HCT116 (cell line): ENCODE data around the gene LLCFC1. TPM values are rescaled to one million over a fixed set of nuclear protein-coding genes. Genes with fewer than 3 reads are reported as not detected.

ENCODE experiments used
- ATAC-seq: fragments of 200-7000 bp; cut with Tn5 transposase; 2 replicates; pipeline ENCODE4 v1.9.1; 2020; ENCODE audit warnings: mild to moderate bottlenecking, moderate library complexity
- BruUV-seq: library from RNA; stranded (reverse); fragments of 400-500 nt; replicated peaks from 2 replicates; lab custom pipeline; 2021; lab: Mats Ljungman, UMichigan
- CTCF ChIA-PET: fragments of 300-600 bp; sonication (Branson Sonifier 250); formaldehyde crosslinking; loops from one replicate; lab custom pipeline; 2021; ENCODE audit warnings: antibody characterized with exemption; lab: Charles Lee
- POLR2A ChIA-PET: fragments of 300-600, 350-600 bp; sonication (Branson Sonifier 250); formaldehyde crosslinking; loops from one replicate; lab custom pipeline; 2021; ENCODE audit warnings: antibody characterized with exemption; lab: Charles Lee
- RAD21 ChIA-PET, 2 experiments: fragments of 300-600 bp; sonication (Branson Sonifier 250); formaldehyde crosslinking; loops; one replicate each; lab custom pipeline; 2023; ENCODE audit warnings: low total read pairs in 2 of 2; ENCODE audit not compliant: uncharacterized antibody in 2 of 2, unreplicated experiment in 2 of 2, low non-redundant PET in 1 of 2; lab: Charles Lee
- DNase-seq: peaks from one replicate; pipeline ENCODE4 v3.0.0-alpha.2; 2010; ENCODE audit warnings: low read depth, low spot score
- H2AFZ ChIP-seq: fragments of 200-600 bp; shearing (Covaris generic), sonication (generic); 2 replicates; pipeline ENCODE4 v1.6.1; 2017; ENCODE audit warnings: low read depth, mixed run types, mixed read lengths, antibody characterized with exemption, low read length; ENCODE audit not compliant: poor library complexity, severe bottlenecking
- H3K27ac ChIP-seq: 2 replicates; pipeline ENCODE4 v1.5.1; 2012; ENCODE audit warnings: low read depth, low read length
- H3K27me3 ChIP-seq: fragments of 200-600 bp; sonication (generic); 2 replicates; pipeline ENCODE4 v1.6.1; 2016; ENCODE audit warnings: mixed run types, low read length, mixed read lengths; ENCODE audit not compliant: insufficient read depth
- H3K36me3 ChIP-seq, 2 experiments: fragments of 200-500 bp in 1 of 2; fragments of 200-600 bp in 1 of 2; sonication (Bioruptor generic) in 1 of 2; sonication (generic) in 1 of 2; 2 replicates each; pipeline versions ENCODE4 v1.5.1 to v1.6.1; 2014 to 2016; ENCODE audit warnings: low read length in 2 of 2, inconsistent platforms in 1 of 2, mixed read lengths in 1 of 2, mixed run types in 1 of 2; ENCODE audit not compliant: insufficient read depth in 2 of 2, control insufficient read depth in 1 of 2
- H3K4me1 ChIP-seq, 2 experiments: fragments of 200-600 bp in 1 of 2; sonication (generic) in 1 of 2; 2 replicates each; pipeline versions ENCODE4 v1.5.1 to v1.6.1; 2012 to 2017; ENCODE audit warnings: low read length in 2 of 2, inconsistent platforms in 1 of 2, mild to moderate bottlenecking in 1 of 2, mixed read lengths in 1 of 2, mixed run types in 1 of 2, moderate library complexity in 1 of 2; ENCODE audit not compliant: insufficient read depth in 2 of 2, control insufficient read depth in 1 of 2
- H3K4me2 ChIP-seq: fragments of 200-600 bp; sonication (generic); 2 replicates; pipeline ENCODE4 v1.6.1; 2017; ENCODE audit warnings: mixed run types, low read length, mixed read lengths
- H3K4me3 ChIP-seq, 2 experiments: fragments of 200-600 bp in 1 of 2; sonication (generic) in 1 of 2; replicated peaks in 1 of 2; 2 replicates each; pipeline ENCODE4 v1.5.1; 2011 to 2016; ENCODE audit warnings: low read length in 2 of 2, control low read depth in 1 of 2, low read depth in 1 of 2, mild to moderate bottlenecking in 1 of 2, mixed read lengths in 1 of 2, mixed run types in 1 of 2
- H3K79me2 ChIP-seq: fragments of 200-600 bp; sonication (generic); 2 replicates; pipeline ENCODE4 v1.6.1; 2017; ENCODE audit warnings: mild to moderate bottlenecking, mixed run types, low read length, moderate library complexity, mixed read lengths; ENCODE audit not compliant: insufficient read depth
- H3K9ac ChIP-seq: fragments of 200-600 bp; sonication (generic); 2 replicates; pipeline ENCODE4 v1.6.1; 2016; ENCODE audit warnings: low read length, mixed read lengths
- H3K9me2 ChIP-seq: fragments of 200-600 bp; sonication (generic), shearing (Covaris generic); 2 replicates; pipeline ENCODE4 v1.6.1; 2017; ENCODE audit warnings: mixed run types, mild to moderate bottlenecking, moderate library complexity; ENCODE audit not compliant: insufficient read depth
- H3K9me3 ChIP-seq, 2 experiments: fragments of 200-500 bp in 1 of 2; fragments of 200-600 bp in 1 of 2; sonication (Bioruptor generic) in 1 of 2; sonication (generic) in 1 of 2; 2 replicates each; pipeline ENCODE4 v1.6.1; 2014 to 2017; ENCODE audit warnings: low read length in 2 of 2, mixed read lengths in 2 of 2, inconsistent platforms in 1 of 2, low read depth in 1 of 2, mild to moderate bottlenecking in 1 of 2, mixed run types in 1 of 2, moderate library complexity in 1 of 2; ENCODE audit not compliant: control insufficient read depth in 1 of 2, insufficient read depth in 1 of 2
- H4K20me1 ChIP-seq: fragments of 200-600 bp; sonication (generic), shearing (Covaris generic); 2 replicates; pipeline ENCODE4 v1.6.1; 2017; ENCODE audit warnings: mixed run types, mild to moderate bottlenecking, moderate library complexity; ENCODE audit not compliant: insufficient read depth
- CBX3 ChIP-seq: IDR thresholded peaks from 2 replicates; pipeline ENCODE4 v1.6.1; 2012; ENCODE audit warnings: low read depth
- CEBPB ChIP-seq: IDR thresholded peaks from 2 replicates; pipeline ENCODE4 v1.6.1; 2012; ENCODE audit warnings: low read depth
- EGR1 ChIP-seq: IDR thresholded peaks from 2 replicates; pipeline ENCODE4 v1.6.1; 2012; ENCODE audit warnings: low read depth
- ELF1 ChIP-seq: IDR thresholded peaks from 2 replicates; pipeline ENCODE4 v1.6.1; 2012; ENCODE audit warnings: low read depth, borderline replicate concordance
- EZH2phosphoT487 ChIP-seq: fragments of 200-600 bp; IDR thresholded peaks from 2 replicates; pipeline ENCODE4 v1.6.1; 2018; ENCODE audit warnings: antibody characterized with exemption, borderline replicate concordance
- POLR2A ChIP-seq: IDR thresholded peaks from 2 replicates; pipeline ENCODE4 v1.7.0; 2011; ENCODE audit warnings: borderline replicate concordance; ENCODE audit not compliant: insufficient read depth, insufficient read length; ENCODE audit errors: extremely low read depth
- POLR2AphosphoS5 ChIP-seq: IDR thresholded peaks from 2 replicates; pipeline ENCODE4 v1.6.1; 2011; ENCODE audit warnings: mild to moderate bottlenecking, low read depth, low read length, moderate library complexity
- SIN3A ChIP-seq: IDR thresholded peaks from 2 replicates; pipeline ENCODE4 v1.6.1; 2012; ENCODE audit warnings: low read depth
- SP1 ChIP-seq: IDR thresholded peaks from 2 replicates; pipeline ENCODE4 v1.6.1; 2012; ENCODE audit warnings: low read depth
- YY1 ChIP-seq: IDR thresholded peaks from 2 replicates; pipeline ENCODE4 v1.6.1; 2011; ENCODE audit warnings: low read length, low read depth, moderate library complexity, mild to moderate bottlenecking; ENCODE audit not compliant: insufficient replicate concordance; ENCODE audit errors: extremely low read depth
- intact Hi-C: fragments of 100-400 bp; cut with micrococcal nuclease; formaldehyde crosslinking; loops from 2 replicates; pipeline ENCODE4 v1.10.0; 2022
- total RNA-seq: library from RNA; stranded (reverse); gene quantifications from one replicate; pipeline ENCODE4 v1.2.1, GENCODE V29; 2021; ENCODE audit not compliant: unreplicated experiment
- TF ChIP-seq, protein P1 (sequence below): IDR thresholded peaks from 2 replicates; pipeline ENCODE4 v1.6.1; 2012; ENCODE audit warnings: low read depth
- TF ChIP-seq, protein P2 (sequence below): IDR thresholded peaks from 2 replicates; pipeline ENCODE4 v1.6.1; 2011; ENCODE audit warnings: mild to moderate bottlenecking, low read length, moderate library complexity; ENCODE audit not compliant: insufficient replicate concordance; ENCODE audit errors: extremely low read depth
- TF ChIP-seq, protein P3 (sequence below): IDR thresholded peaks from 2 replicates; pipeline ENCODE4 v1.6.1; 2012

Gene LLCFC1
- total RNA-seq, 1 experiment from 2014 or later, result not detected

DNA sequence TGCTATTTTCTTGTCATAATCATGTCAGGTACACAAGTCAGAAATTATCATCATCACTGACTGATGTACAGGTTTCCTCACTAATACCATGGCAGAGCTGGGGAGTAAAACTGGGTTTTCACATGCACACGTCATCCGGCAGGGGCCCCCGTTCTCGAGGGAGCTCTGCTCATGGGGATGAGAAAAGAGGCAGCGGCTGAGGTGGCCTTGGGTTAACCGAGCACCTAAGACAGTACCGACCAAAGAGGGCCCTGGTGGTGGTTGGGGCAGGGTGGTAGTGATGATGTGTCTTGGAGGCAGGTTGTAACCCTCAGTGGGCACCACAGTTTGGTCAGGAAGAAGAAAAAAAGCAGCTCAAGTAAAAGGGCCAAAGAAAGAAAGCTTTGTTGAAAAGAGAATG lies 41.6 kb upstream of the LLCFC1 start:
- TF ChIP-seq POLR2A (no peak), SP1 (no peak), YY1 (no peak), EGR1 (no peak), CBX3 (no peak), EZH2phosphoT487 (no peak), ELF1 (no peak), POLR2AphosphoS5 (no peak), SIN3A (no peak), CEBPB (no peak)
- TF ChIP-seq, protein P1, sequence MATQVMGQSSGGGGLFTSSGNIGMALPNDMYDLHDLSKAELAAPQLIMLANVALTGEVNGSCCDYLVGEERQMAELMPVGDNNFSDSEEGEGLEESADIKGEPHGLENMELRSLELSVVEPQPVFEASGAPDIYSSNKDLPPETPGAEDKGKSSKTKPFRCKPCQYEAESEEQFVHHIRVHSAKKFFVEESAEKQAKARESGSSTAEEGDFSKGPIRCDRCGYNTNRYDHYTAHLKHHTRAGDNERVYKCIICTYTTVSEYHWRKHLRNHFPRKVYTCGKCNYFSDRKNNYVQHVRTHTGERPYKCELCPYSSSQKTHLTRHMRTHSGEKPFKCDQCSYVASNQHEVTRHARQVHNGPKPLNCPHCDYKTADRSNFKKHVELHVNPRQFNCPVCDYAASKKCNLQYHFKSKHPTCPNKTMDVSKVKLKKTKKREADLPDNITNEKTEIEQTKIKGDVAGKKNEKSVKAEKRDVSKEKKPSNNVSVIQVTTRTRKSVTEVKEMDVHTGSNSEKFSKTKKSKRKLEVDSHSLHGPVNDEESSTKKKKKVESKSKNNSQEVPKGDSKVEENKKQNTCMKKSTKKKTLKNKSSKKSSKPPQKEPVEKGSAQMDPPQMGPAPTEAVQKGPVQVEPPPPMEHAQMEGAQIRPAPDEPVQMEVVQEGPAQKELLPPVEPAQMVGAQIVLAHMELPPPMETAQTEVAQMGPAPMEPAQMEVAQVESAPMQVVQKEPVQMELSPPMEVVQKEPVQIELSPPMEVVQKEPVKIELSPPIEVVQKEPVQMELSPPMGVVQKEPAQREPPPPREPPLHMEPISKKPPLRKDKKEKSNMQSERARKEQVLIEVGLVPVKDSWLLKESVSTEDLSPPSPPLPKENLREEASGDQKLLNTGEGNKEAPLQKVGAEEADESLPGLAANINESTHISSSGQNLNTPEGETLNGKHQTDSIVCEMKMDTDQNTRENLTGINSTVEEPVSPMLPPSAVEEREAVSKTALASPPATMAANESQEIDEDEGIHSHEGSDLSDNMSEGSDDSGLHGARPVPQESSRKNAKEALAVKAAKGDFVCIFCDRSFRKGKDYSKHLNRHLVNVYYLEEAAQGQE, result no peak
- TF ChIP-seq, protein P2, sequence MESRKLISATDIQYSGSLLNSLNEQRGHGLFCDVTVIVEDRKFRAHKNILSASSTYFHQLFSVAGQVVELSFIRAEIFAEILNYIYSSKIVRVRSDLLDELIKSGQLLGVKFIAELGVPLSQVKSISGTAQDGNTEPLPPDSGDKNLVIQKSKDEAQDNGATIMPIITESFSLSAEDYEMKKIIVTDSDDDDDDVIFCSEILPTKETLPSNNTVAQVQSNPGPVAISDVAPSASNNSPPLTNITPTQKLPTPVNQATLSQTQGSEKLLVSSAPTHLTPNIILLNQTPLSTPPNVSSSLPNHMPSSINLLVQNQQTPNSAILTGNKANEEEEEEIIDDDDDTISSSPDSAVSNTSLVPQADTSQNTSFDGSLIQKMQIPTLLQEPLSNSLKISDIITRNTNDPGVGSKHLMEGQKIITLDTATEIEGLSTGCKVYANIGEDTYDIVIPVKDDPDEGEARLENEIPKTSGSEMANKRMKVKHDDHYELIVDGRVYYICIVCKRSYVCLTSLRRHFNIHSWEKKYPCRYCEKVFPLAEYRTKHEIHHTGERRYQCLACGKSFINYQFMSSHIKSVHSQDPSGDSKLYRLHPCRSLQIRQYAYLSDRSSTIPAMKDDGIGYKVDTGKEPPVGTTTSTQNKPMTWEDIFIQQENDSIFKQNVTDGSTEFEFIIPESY, result no peak
- TF ChIP-seq, protein P3, sequence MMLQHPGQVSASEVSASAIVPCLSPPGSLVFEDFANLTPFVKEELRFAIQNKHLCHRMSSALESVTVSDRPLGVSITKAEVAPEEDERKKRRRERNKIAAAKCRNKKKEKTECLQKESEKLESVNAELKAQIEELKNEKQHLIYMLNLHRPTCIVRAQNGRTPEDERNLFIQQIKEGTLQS, result no peak
- Histone ChIP-seq H3K27ac (no peak overlapping the region), H3K4me3 (no peak overlapping the region), H3K4me2 (no peak overlapping the region), H3K36me3 (no peaks in the 10 kb centered on the region), H2AFZ (no peak overlapping the region), H3K79me2 (no peaks in the 10 kb centered on the region), H4K20me1 (no peaks in the 10 kb centered on the region), H3K9ac (no peak overlapping the region), H3K9me3 (no peaks in the 10 kb centered on the region), H3K27me3 (peaks cover 33% of the 10 kb centered on the region), H3K9me2 (no peaks in the 10 kb centered on the region), H3K4me1 (no peaks in the 10 kb centered on the region)
- BruUV-seq, result no TSS peak
- ChIA-PET POLR2A (interaction anchor here (0.7 kb wide), 1 partner anchor 112 kb away, joined by 3 read pairs; no protein-coding TSS in a partner anchor), RAD21 (no interaction called here), CTCF (no interaction called here)
- ATAC-seq, result no peak
- DNase-seq, result no peak
- intact Hi-C loops, result no loop called here
